Loucy (cell line): Measurements from ENCODE around the gene SIAH1.

ENCODE experiments used
- H2AFZ ChIP-seq: fragments of 200-600 bp; sonication (generic); 2 replicates; pipeline ENCODE4 v1.6.0; 2016; ENCODE audit warnings: antibody characterized with exemption, mild to moderate bottlenecking, low read length, moderate library complexity
- H3F3A ChIP-seq: fragments of 200-600 bp; 2 replicates; pipeline ENCODE4 v1.6.0; 2016; ENCODE audit warnings: antibody characterized with exemption, low read depth, mild to moderate bottlenecking
- H3K27me3 ChIP-seq: fragments of 200-600 bp; sonication (generic); 2 replicates; pipeline ENCODE4 v1.6.1; 2014; ENCODE audit warnings: low read length, mild to moderate bottlenecking; ENCODE audit not compliant: insufficient read depth, poor library complexity, severe bottlenecking
- H3K36me3 ChIP-seq: fragments of 200-600 bp; sonication (generic); 2 replicates; pipeline ENCODE4 v1.6.1; 2016; ENCODE audit warnings: low read length; ENCODE audit not compliant: insufficient read depth
- H3K4me1 ChIP-seq: fragments of 200-600 bp; sonication (generic); 2 replicates; pipeline ENCODE4 v1.5.1; 2014; ENCODE audit warnings: low read length, mild to moderate bottlenecking; ENCODE audit not compliant: insufficient read depth, poor library complexity, severe bottlenecking
- H3K4me2 ChIP-seq: fragments of 200-600 bp; sonication (generic); 2 replicates; pipeline ENCODE4 v1.6.0; 2014; ENCODE audit warnings: antibody characterized with exemption, low read length, low read depth, mild to moderate bottlenecking; ENCODE audit not compliant: poor library complexity, severe bottlenecking
- H3K4me3 ChIP-seq: fragments of 200-600 bp; sonication (generic); 2 replicates; pipeline ENCODE4 v1.5.1; 2014; ENCODE audit warnings: low read length, mild to moderate bottlenecking, mixed read lengths; ENCODE audit not compliant: poor library complexity, severe bottlenecking
- H3K79me2 ChIP-seq: fragments of 200-600 bp; sonication (generic); 2 replicates; pipeline ENCODE4 v1.6.1; 2014; ENCODE audit warnings: low read length; ENCODE audit not compliant: insufficient read depth
- H3K9ac ChIP-seq: fragments of 200-600 bp; sonication (generic); 2 replicates; pipeline ENCODE4 v1.6.0; 2014; ENCODE audit warnings: mild to moderate bottlenecking, low read depth, low read length, moderate library complexity; ENCODE audit not compliant: poor library complexity, severe bottlenecking
- H3K9me2 ChIP-seq: fragments of 200-600 bp; sonication (generic); replicated peaks from 2 replicates; pipeline ENCODE4 v1.6.1; 2016; ENCODE audit warnings: low read depth, low read length, mixed read lengths
- H3K9me3 ChIP-seq: fragments of 200-600 bp; sonication (generic); 2 replicates; pipeline ENCODE4 v1.6.1; 2014; ENCODE audit warnings: mild to moderate bottlenecking, antibody characterized with exemption, low read length, low read depth; ENCODE audit not compliant: insufficient read depth
- H4K20me1 ChIP-seq: fragments of 200-600 bp; sonication (generic); 2 replicates; pipeline ENCODE4 v1.6.0; 2014; ENCODE audit warnings: antibody characterized with exemption, low read length, mild to moderate bottlenecking; ENCODE audit not compliant: insufficient read depth, poor library complexity, severe bottlenecking
- EZH2phosphoT487 ChIP-seq: fragments of 200-600 bp; IDR thresholded peaks from 2 replicates; pipeline ENCODE4 v1.6.1; 2018; ENCODE audit warnings: antibody characterized with exemption, mild to moderate bottlenecking, moderate library complexity, borderline replicate concordance
- TF ChIP-seq, protein P1 (sequence below): fragments of 200-600 bp; sonication (generic); conservative IDR thresholded peaks from 2 replicates; pipeline ENCODE4 v1.5.1; 2014; ENCODE audit warnings: mild to moderate bottlenecking, antibody characterized with exemption, low read length

Gene SIAH1

DNA sequence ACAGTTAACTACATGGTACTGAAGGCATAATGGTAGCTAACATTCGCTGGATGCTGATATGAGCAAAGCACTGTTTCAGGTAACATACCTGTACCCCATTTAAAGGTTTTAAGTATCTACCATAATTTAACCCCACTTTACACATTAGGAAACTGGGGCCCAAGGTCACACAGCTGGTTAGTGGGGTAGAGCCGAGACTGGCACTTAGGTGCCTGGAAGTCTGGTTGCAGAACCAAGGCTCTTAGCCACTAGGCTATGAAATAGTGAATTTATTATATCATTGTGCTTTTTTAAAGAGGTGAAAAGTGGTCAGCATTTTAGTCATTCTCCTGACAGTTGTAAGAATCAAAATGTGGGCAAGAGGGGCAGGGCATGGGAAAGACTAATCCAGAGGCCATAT lies 25.2 kb downstream of the SIAH1 start:
- Histone ChIP-seq H3K36me3 (peaks cover 35% of the 10 kb centered on the region; the same call in 1 of the 2 replicates), H3K4me1 (peaks cover 8% of the 10 kb centered on the region), H2AFZ (no peak overlapping the region), H3K4me3 (no peak overlapping the region), H3K27me3 (no peaks in the 10 kb centered on the region), H3K79me2 (peaks cover 99% of the 10 kb centered on the region), H3K9ac (no peak overlapping the region), H3K4me2 (no peak overlapping the region), H3K9me3 (no peaks in the 10 kb centered on the region), H3F3A (no peaks in the 10 kb centered on the region), H4K20me1 (peaks cover 79% of the 10 kb centered on the region), H3K9me2 (no peaks in the 10 kb centered on the region)
- TF ChIP-seq, protein P1, sequence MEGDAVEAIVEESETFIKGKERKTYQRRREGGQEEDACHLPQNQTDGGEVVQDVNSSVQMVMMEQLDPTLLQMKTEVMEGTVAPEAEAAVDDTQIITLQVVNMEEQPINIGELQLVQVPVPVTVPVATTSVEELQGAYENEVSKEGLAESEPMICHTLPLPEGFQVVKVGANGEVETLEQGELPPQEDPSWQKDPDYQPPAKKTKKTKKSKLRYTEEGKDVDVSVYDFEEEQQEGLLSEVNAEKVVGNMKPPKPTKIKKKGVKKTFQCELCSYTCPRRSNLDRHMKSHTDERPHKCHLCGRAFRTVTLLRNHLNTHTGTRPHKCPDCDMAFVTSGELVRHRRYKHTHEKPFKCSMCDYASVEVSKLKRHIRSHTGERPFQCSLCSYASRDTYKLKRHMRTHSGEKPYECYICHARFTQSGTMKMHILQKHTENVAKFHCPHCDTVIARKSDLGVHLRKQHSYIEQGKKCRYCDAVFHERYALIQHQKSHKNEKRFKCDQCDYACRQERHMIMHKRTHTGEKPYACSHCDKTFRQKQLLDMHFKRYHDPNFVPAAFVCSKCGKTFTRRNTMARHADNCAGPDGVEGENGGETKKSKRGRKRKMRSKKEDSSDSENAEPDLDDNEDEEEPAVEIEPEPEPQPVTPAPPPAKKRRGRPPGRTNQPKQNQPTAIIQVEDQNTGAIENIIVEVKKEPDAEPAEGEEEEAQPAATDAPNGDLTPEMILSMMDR = no peak
- TF ChIP-seq EZH2phosphoT487 = no peak

DNA sequence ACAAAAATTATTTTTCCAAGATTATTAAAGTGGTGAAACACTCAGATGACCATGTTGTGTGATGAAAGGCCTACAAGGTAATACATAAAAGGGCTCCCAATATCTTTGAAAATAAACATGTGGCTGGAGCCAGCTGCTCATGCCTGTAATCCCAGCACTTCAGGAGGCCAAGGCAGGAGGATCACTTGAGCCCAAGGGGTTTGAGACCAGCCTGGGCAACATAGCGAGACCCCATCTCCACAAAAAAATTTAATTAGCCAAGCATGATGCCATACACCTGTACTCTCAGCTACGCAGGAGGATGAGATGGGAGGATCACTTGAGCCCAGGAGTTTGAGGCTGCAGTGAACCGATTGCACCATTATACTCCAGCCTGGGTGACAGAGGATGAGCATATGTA lies 26.8 kb downstream of the SIAH1 start:
- no peaks in the 10 kb centered on the region for H3K9me2 ChIP-seq
- H3K9ac ChIP-seq = no peak overlapping the region
- H3K9me3 ChIP-seq = no peaks in the 10 kb centered on the region
- no peak for TF ChIP-seq EZH2phosphoT487
- TF ChIP-seq, protein P1 = no peak
- H3K79me2 ChIP-seq = peaks cover 88% of the 10 kb centered on the region
- no peaks in the 10 kb centered on the region for H3F3A ChIP-seq
- no peak overlapping the region for H2AFZ ChIP-seq
- no peak overlapping the region for H3K4me3 ChIP-seq
- peaks cover 38% of the 10 kb centered on the region; the same call in 1 of the 2 replicates for H3K36me3 ChIP-seq
- no peaks in the 10 kb centered on the region for H3K27me3 ChIP-seq
- peaks cover 8% of the 10 kb centered on the region for H3K4me1 ChIP-seq
- peaks cover 68% of the 10 kb centered on the region for H4K20me1 ChIP-seq
- H3K4me2 ChIP-seq = no peak overlapping the region

- Histone ChIP-seq H3K9ac (no peak overlapping the region), H3K4me3 (no peak overlapping the region), H3K4me2 (no peak overlapping the region), H3K9me3 (no peaks in the 10 kb centered on the region), H3F3A (no peaks in the 10 kb centered on the region), H3K79me2 (peaks cover 80% of the 10 kb centered on the region), H4K20me1 (peaks cover 57% of the 10 kb centered on the region), H2AFZ (no peak overlapping the region), H3K36me3 (peaks cover 46% of the 10 kb centered on the region; the same call in 1 of the 2 replicates), H3K27me3 (no peaks in the 10 kb centered on the region), H3K9me2 (no peaks in the 10 kb centered on the region), H3K4me1 (peaks cover 8% of the 10 kb centered on the region)
- TF ChIP-seq, protein P1 = no peak
- no peak for TF ChIP-seq EZH2phosphoT487
Measured at GRCh38 chr16:48356633-48357376, 28.4 kb downstream of the SIAH1 start.
